Measurements from ENCODE around the gene CHMP1A.
A peak's percentile ranks its signal among the peaks of the same experiment; 100 is the strongest.
"Not testable (repeated sequence)": the region's sequence is repeated elsewhere in the genome, so short reads cannot be mapped to it uniquely, and the experiment has no call there.

CHMP1A gene

DNA sequence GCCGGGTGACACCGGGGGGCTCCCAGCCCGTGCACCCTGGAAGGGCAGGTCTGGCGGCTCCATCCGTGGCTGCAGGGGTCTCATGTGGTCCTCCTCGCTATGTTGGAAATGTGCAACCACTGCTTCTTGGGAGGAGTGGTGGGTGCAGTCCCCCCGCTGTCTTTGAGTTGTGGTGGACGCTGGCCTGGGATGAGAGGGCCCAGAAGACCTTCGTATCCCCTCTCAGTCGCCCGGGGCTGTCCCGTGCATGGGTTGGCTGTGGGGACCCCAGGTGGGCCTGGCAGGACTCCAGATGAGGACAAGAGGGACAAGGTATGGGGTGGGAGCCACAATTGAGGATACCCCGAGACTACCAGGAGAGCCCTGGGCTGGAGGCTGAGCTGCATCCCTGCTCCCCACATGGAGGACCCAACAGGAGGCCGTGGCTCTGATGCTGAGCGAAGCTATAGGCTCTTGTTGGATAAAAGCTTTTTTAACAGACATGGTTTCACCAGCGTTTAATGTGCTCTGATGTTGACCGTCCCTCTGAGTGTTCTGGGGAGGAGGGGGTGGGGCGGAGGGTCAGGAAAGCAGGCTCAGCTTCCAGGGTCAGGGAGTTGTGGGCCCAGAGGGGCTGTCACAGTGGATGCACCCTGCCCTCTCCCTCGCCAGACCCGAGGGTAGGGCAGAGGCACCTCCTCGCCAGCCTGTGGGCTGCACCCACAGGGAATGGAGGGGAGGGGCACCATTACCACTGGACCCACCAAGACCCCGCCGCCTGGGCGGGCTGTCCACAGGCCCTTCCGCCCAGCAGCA lies 38.6 kb upstream of the CHMP1A start:
- H3K36me3 Mint-ChIP-seq: peaks cover 36 to 38% of the 10 kb centered on the region in 2 donors
- H3K27me3 Mint-ChIP-seq: no peaks in the 10 kb centered on the region
- H3K4me3 Mint-ChIP-seq: peak overlapping the region in 1 of 2 donors; percentile 28
- H3K27ac Mint-ChIP-seq: no peak overlapping the region
- DNase-seq (no peak), ATAC-seq (replicated peaks) (no peak)
- no peaks in the 10 kb centered on the region for H3K9me3 Mint-ChIP-seq
- peaks cover 17 to 39% of the 10 kb centered on the region in 2 donors for H3K4me1 Mint-ChIP-seq

DNA sequence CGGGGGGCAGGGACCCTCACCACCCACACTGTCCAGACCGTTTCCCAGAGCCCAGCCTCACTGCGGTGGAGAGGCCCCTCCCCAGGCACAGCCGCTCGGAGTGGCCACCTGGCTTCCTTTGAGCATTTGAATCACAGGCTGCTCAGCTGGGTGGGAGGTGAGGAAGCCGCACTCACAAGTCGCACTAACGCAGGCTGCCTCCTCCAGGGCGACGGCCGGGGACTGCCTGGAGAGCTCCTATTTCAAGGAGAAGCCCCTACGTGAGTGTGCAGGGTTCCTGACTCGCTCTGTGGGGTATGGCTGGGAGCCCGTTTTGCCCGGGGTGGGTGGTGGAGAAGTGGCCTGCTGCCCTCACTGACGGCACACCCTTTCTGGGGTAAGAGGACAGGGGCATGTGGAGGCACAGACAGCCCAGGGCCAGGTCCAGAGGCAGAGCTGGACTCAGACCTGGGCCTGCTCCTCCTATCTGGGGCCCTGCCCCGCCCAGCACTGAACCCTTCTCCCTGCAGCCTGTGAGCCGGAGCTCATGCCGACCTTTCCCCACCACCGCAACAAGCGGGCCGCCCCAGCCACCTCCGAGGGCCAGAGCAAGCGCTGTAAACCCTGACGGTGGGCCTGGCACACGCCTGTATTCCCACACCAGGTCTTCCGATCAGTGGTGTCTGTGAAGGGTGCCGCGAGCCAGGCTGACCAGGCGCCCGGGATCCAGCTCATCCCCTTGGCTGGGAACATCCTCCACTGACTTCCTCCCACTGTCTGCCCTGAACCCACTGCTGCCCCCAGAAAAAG lies 37.8 kb upstream of the CHMP1A start:
- H3K9me3 Mint-ChIP-seq: no peaks in the 10 kb centered on the region
- no peaks in the 10 kb centered on the region for H3K27me3 Mint-ChIP-seq
- H3K36me3 Mint-ChIP-seq: peaks cover 42 to 44% of the 10 kb centered on the region in 2 donors
- no peak overlapping the region for H3K4me3 Mint-ChIP-seq
- no peak for ATAC-seq (replicated peaks)
- H3K4me1 Mint-ChIP-seq: peaks cover 17 to 35% of the 10 kb centered on the region in 2 donors
- no peak for DNase-seq
- peak overlapping the region; percentile 37 for H3K27ac Mint-ChIP-seq

DNA sequence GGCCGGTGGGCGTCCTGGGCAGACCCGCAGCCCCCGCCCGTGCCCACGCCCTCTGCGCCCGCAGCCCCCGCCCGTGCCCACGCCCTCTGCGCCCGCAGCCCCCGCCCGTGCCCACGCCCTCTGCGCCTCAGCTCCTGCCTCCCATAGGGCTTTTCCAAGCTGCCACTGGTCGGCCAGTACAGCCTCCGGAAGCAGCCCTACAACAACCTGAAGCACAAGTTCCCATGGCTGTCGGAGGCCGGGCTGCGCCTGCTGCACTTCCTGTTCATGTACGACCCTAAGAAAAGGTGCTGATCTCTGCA lies 37.2 kb upstream of the CHMP1A start:
- H3K27ac Mint-ChIP-seq; ATAC-seq (replicated peaks); H3K27me3 Mint-ChIP-seq; H3K4me3 Mint-ChIP-seq; H3K9me3 Mint-ChIP-seq; DNase-seq: not testable (repeated sequence)
- Mint-ChIP-seq H3K36me3 (peaks cover 46% of the 10 kb centered on the region in 2 donors), H3K4me1 (peaks cover 14 to 32% of the 10 kb centered on the region in 2 donors)

DNA sequence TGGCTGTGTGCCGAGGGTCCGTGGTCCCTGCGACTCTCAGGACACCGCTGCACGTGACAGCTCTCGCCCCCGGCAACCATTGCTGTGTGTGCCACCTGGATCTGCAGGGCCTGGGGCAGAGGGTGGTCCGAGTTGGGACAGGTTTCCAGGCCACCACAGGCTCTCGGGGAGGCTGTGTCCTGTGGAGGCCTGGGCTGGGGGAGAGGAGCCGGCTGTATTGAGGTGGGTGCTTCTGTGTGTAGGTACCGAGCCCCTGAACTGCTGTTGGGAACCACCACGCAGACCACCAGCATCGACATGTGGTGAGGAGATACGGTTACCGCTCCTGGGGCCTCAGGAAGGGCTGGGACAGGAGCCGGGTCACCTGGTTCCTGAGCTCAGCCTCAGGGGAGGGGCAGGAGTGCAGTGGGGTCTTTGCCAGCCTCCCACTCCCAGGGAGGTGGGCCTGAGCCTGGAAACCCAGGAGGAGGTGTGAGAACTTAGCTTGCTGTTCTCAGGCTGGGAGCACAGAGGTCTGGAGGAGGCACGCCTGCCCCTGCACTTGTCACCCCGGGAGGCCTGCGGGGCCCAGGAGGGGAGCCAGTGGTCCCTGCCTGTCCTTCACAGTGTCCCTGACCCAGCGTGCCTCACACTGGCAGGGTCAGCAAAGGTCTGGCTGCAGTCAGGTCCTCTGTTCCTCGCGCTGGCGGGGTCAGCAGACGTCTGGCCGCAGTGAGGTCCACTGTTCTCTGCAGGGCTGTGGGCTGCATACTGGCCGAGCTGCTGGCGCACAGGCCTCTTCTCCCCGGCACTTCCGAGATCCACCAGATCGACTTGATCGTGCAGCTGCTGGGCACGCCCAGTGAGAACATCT lies 36.6 kb upstream of the CHMP1A start:
- peaks cover 13 to 30% of the 10 kb centered on the region in 2 donors for H3K4me1 Mint-ChIP-seq
- no peaks in the 10 kb centered on the region for H3K9me3 Mint-ChIP-seq
- no peak for ATAC-seq (replicated peaks)
- H3K27me3 Mint-ChIP-seq: no peaks in the 10 kb centered on the region
- no peak overlapping the region for H3K4me3 Mint-ChIP-seq
- no peak overlapping the region for H3K27ac Mint-ChIP-seq
- no peak for DNase-seq
- H3K36me3 Mint-ChIP-seq: peaks cover 44 to 45% of the 10 kb centered on the region in 2 donors

DNA sequence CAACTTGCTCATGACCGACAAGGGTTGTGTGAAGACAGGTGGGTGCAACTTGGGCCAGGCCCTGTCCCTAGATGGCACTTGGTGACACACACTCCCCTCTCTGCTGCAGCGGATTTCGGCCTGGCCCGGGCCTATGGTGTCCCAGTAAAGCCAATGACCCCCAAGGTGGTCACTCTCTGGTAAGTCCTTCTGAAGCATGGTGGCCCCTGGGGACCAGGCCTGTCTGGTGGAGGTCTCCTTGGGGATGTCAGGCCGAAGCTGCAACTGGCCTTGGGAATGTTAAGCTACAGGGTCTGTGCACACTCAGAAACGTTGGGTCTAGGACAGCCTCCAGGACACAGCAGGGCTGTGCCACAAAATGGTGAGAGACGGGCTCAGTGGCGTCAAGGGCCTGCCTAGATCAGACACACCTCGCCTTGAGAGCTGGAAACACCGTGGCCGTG lies 35.8 kb upstream of the CHMP1A start:
- peaks cover 12 to 32% of the 10 kb centered on the region in 2 donors for H3K4me1 Mint-ChIP-seq

DNA sequence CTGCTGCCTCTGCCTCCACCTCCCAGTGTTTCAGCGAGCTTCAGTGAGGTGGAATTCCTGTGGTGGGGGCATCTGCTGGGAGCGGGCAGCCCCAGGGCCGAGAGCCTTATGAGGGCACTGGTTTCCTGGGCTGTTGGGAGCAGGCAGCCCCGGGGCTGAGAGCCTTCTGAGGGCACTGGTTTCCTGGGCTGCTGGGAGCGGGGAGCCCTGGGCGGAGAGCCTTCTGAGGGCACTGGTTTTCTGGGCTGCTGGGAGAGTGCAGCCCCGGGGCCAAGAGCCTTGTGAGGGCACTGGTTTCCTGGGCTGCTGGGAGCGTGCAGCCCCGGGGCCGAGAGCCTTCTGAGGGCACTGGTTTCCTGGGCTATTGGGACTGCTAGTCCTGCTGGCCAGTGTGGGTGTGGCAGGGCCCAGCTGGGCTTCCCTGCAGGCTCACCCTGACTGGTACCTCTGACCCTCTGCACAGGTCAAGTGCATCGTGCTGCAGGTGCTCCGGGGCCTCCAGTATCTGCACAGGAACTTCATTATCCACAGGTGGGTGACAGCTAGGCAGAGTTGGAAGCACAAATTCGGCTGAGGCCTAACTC lies 34.6 kb upstream of the CHMP1A start:
- Mint-ChIP-seq H3K27ac (no peak overlapping the region), H3K27me3 (no peaks in the 10 kb centered on the region), H3K4me1 (peaks cover 19 to 44% of the 10 kb centered on the region in 2 donors), H3K4me3 (no peak overlapping the region), H3K36me3 (peaks cover 46% of the 10 kb centered on the region in 2 donors), H3K9me3 (no peaks in the 10 kb centered on the region)
- ATAC-seq (replicated peaks) (no peak), DNase-seq (no peak)

More for the DNA sequence above, 35.8 kb upstream of the CHMP1A start:
- H3K27me3 Mint-ChIP-seq: no peaks in the 10 kb centered on the region
- H3K36me3 Mint-ChIP-seq: peaks cover 41 to 43% of the 10 kb centered on the region in 2 donors
- ATAC-seq (replicated peaks): no peak
- H3K9me3 Mint-ChIP-seq: no peaks in the 10 kb centered on the region
- no peak overlapping the region for H3K27ac Mint-ChIP-seq
- no peak for DNase-seq
- no peak overlapping the region for H3K4me3 Mint-ChIP-seq

DNA sequence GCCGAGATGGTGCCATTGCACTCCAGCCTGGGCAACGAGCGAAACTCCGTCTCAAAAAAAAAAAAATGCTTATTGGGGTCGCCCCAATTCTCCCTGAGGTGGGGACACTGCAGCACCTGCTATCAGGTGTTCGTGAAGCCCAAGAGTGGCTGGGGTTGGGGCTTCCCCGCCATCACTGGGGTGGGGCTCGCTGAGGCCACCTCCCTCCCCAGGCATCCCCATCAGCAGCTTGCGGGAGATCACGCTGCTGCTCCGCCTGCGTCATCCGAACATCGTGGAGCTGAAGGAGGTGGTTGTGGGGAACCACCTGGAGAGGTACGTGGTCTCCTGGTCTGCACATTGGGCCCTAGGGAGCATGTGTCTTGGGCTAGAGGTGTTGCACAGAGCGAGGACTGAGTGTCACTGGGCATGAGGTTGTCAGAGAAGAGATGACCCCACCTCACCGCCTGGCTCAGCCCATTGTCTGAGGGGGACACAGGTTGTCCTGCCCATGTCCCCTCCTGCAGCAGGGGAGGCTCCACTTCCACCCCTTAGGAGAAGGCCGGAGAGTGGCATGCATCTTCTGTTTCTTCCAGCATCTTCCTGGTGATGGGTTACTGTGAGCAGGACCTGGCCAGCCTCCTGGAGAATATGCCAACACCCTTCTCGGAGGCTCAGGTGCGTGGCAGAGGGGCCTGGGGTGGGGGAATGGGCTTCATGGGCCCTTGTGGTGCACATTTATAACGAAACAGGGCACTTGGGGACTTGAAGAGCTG lies 33.9 kb upstream of the CHMP1A start:
- peaks cover 18 to 44% of the 10 kb centered on the region in 2 donors for H3K4me1 Mint-ChIP-seq
- H3K9me3 Mint-ChIP-seq: no peaks in the 10 kb centered on the region
- H3K36me3 Mint-ChIP-seq: peaks cover 45 to 48% of the 10 kb centered on the region in 2 donors
- no peaks in the 10 kb centered on the region for H3K27me3 Mint-ChIP-seq
- no peak overlapping the region for H3K4me3 Mint-ChIP-seq
- H3K27ac Mint-ChIP-seq: no peak overlapping the region
- ATAC-seq (replicated peaks) (no peak), DNase-seq (no peak)

DNA sequence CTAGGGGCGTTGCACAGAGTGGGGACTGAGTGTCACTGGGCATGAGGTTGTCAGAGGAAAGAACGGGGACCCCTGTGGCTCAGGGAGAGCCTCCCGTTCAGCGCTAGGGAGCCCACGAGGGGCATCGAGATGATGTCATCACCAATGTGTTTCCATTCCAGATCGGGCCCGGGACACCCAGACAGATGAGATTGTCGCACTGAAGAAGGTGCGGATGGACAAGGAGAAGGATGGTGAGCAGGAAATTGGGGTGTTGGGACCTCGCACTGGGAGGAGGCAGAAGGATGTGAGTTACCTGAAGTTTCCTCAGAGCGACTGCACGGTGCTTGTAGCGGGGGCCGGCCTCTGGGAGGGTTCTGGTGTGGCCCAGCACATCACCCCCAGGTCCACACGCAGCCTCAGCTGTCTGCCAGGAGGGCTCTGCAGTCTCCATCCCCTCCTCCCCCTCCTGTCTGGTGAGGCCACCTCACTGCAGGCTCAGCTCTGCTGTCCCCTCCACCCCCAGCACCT lies 32.9 kb upstream of the CHMP1A start:
- Mint-ChIP-seq H3K27ac (no peak overlapping the region), H3K4me3 (no peak overlapping the region), H3K27me3 (no peaks in the 10 kb centered on the region), H3K4me1 (peaks cover 20 to 43% of the 10 kb centered on the region in 2 donors), H3K9me3 (no peaks in the 10 kb centered on the region), H3K36me3 (peaks cover 44 to 49% of the 10 kb centered on the region in 2 donors)
- ATAC-seq (replicated peaks) (no peak), DNase-seq (no peak)

DNA sequence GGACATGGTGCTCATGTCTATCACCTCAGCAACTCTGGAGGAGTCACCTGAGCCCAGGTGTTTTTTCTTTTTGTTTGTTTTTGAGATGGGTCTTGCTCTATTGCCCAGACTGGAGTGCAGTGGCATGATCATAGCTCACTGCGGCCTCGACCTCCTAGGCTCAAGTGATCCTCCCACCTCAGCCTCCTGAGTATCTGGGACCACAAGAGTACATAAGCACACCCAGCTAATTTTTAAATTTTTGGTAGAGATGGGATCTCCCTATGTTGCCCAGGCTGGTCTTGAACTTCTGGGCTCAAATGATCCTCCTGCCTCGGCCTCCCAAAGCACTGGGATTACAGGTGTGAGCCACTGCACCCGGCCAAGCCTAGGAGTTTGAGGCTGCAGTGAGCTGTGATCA lies 32.1 kb upstream of the CHMP1A start:
- ATAC-seq (replicated peaks): not testable (repeated sequence)

DNA sequence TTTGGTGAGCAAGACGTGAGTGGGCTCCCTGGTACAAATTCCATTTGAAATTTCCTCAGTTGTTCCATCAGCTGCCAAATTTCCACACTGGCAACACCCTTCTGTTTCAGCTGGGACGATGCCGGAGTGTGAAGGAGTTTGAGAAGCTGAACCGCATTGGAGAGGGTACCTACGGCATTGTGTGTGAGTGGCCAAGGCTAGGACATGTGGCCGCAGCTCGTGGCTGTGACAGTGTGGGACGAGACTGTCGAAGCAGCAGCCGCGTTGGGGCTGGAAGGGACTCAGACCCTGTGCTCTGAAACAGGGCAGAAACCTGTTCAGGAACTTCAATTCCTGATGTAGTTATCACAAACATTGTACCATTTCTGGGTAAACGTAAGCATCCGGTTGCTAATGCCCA lies 31.6 kb upstream of the CHMP1A start:
- Mint-ChIP-seq H3K36me3 (peaks cover 43 to 55% of the 10 kb centered on the region in 2 donors), H3K27ac (no peak overlapping the region), H3K27me3 (no peaks in the 10 kb centered on the region), H3K4me3 (no peak overlapping the region), H3K9me3 (peaks cover 0 to 3% of the 10 kb centered on the region in 2 donors), H3K4me1 (peaks cover 20 to 41% of the 10 kb centered on the region in 2 donors)
- no peak for ATAC-seq (replicated peaks)
- DNase-seq: no peak

More for the DNA sequence above, 32.1 kb upstream of the CHMP1A start:
- not testable (repeated sequence) for H3K9me3 Mint-ChIP-seq, H3K4me3 Mint-ChIP-seq, H3K27ac Mint-ChIP-seq, DNase-seq, H3K27me3 Mint-ChIP-seq
- Mint-ChIP-seq H3K4me1 (peaks cover 20 to 41% of the 10 kb centered on the region in 2 donors), H3K36me3 (peaks cover 42 to 50% of the 10 kb centered on the region in 2 donors)

DNA sequence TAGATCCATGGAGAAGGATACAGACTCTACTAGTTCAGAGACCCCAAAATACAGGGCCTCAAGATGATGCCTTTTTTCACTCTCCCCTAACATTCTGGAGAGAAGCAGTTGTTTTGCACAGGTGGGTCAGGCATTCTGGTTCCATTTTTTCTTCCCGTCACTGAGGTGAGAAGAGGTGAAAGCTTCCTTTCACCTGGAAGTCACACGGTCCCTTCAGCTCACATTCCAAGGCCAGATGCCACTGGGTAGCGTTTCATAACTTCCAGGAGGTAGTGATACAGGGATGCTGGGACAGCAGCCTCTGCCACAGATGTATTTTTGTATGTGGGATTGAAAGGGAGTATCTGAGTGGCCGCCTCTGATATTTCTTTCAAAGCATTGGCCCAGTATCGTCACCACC lies 30.9 kb upstream of the CHMP1A start:
- Mint-ChIP-seq H3K4me3 (peak overlapping the region; percentile 25 to 93), H3K27me3 (no peaks in the 10 kb centered on the region), H3K4me1 (peaks cover 15 to 34% of the 10 kb centered on the region in 2 donors), H3K36me3 (peaks cover 36 to 49% of the 10 kb centered on the region in 2 donors), H3K9me3 (peaks cover 0 to 3% of the 10 kb centered on the region in 2 donors), H3K27ac (no peak overlapping the region)
- DNase-seq (no peak), ATAC-seq (replicated peaks) (no peak)

DNA sequence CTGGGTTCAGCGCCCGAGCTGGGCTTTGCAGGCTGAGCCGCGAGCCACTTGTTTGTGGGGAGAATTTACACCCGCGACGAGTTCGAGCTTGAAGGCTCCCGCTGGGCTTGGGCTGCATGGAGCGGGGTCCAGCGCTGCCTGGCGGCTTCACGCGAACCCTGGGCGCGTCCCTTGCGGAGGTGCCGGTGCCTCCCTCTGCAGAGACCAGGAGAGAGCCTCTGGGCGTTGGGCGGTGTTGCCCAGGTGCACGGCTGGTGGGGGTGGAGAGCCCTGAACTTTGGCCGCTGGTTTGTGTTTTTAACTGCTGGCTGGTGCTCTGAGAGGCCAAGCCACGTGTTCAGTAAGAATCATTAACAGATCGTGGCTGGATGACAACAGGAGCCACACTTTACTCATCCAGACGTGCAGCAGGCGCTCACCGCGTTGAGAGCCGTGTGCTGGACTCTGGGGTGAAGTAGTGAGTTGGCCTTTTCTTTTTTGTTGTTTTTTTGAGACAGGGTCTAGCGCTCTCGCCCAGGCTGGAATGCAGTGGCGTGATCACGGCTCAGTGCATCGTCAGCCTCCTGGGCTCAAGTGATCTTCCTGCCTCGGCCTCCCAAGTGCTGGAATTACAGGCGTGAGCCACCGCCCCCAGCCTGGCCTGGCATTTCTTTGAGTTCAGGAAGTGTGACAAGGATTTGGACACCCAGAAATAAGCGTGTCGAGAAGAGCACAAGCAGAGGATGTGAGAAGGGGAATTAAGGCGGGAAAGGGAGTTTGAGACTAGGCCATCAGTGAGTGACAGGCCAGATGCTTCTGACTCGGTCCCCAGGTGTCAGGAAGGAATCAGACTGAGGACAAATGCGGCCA lies 29.8 kb upstream of the CHMP1A start:
- Mint-ChIP-seq H3K36me3 (peaks cover 31 to 45% of the 10 kb centered on the region in 2 donors), H3K9me3 (peaks cover 0 to 3% of the 10 kb centered on the region in 2 donors), H3K4me3 (peak overlapping the region; percentile 93 to 97), H3K4me1 (peaks cover 12 to 34% of the 10 kb centered on the region in 2 donors), H3K27ac (peak overlapping the region; percentile 84), H3K27me3 (no peaks in the 10 kb centered on the region)
- ATAC-seq (replicated peaks): peak; percentile 69 to 71
- no peak for DNase-seq
